HG02884 (cell line): ENCODE measurements around the gene RAB11FIP3.
"Not testable (repeated sequence)": the region's sequence is repeated elsewhere in the genome, so short reads cannot be mapped to it uniquely, and the experiment has no call there.

Source experiments
- ATAC-seq: cut with Tn5 transposase; IDR thresholded peaks from one replicate; pipeline ENCODE4 v1.9.1; 2021; ENCODE audit warnings: mild to moderate bottlenecking, moderate library complexity; ENCODE audit not compliant: unreplicated experiment

The RAB11FIP3 gene

GRCh38 chr16:392450-393030 is 32.9 kb upstream of the RAB11FIP3 start:
- ATAC-seq: no peak

- no peak for ATAC-seq
Observed at GRCh38 chr16:396199-396598, 29.2 kb upstream of the RAB11FIP3 start.

DNA sequence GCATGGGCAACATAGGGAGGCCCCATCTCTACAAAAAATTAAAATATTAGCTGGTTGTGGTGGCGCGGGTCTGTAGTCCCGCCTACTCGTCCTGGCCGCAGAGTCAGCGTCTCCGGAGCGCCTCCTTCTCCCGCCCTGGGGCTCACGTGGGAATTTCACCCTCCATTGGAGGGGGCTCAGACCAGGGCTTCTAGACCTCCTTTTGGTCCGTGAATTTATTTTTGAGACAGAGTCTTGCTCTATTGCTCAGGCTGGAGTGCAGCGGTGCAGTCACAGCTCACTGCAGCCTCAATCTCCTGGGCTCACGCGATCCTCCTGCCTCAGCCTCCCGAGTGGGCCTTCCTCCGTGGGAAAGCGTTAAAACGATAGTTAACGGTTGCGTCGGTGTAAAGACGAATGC is 28.8 kb upstream of the RAB11FIP3 start:
- no peak for ATAC-seq

DNA sequence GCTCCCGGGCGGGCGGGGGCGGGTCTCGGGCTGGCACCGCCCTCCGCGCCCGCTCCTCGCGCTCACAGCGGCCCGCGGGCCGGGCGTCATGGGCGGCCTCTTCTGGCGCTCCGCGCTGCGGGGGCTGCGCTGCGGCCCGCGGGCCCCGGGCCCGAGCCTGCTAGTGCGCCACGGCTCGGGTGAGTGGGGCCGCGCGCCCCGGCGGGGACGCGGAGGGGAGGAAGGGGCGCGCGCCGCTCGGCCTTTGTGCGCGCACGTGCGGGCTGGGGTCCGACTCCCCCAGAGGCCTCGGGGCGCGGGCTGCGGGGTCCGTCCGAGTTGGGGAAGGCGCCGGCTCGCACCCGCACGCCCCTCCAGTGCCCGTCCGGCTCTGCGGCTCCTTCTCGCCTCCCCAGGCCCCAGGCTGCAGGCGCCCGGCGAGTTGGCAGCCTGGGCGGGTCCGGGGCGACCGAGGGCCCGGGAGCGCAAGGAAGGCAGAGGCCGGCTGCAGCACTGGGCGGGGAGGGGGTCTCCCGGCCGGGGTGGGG is 28.3 kb upstream of the RAB11FIP3 start, which contains the start of gene NME4:
TSS of gene NME4 (plus strand) at position 65 of the 527 bp plus-strand sequence. CDS start at position 89, 24 bp downstream.
- no peak for ATAC-seq

DNA sequence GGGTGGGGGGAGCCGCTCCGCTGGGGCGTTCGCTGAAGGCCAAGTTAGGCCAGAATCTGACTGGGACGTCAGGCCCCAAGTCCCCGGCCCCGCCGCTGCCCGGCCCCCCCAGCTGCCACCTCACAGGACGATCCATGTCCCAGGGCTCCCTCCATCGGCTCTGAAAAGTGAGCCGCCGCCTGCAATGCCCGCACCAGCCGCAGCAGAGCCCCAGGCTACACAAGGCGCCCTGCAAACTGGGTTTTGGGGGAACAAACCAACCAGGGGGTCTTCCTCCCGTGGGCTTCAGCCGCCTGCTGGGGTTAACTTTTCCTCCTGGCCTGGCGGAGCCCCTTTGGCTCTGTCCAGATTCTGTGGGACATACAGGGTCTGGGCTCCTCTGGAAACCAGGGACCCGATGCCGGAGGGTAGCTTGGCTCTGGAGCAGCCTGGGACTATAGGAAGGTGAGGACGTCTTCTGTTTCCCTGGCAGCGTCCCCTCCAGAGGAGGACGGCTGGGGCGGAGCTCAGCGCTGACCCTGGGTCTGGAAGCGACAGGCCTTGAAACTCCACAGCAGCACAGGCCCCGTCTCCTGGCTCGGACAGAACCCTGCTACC is 27.6 kb upstream of the RAB11FIP3 start:
- ATAC-seq: no peak

GRCh38 chr16:398561-399339 is 26.7 kb upstream of the RAB11FIP3 start:
- ATAC-seq: no peak

DNA sequence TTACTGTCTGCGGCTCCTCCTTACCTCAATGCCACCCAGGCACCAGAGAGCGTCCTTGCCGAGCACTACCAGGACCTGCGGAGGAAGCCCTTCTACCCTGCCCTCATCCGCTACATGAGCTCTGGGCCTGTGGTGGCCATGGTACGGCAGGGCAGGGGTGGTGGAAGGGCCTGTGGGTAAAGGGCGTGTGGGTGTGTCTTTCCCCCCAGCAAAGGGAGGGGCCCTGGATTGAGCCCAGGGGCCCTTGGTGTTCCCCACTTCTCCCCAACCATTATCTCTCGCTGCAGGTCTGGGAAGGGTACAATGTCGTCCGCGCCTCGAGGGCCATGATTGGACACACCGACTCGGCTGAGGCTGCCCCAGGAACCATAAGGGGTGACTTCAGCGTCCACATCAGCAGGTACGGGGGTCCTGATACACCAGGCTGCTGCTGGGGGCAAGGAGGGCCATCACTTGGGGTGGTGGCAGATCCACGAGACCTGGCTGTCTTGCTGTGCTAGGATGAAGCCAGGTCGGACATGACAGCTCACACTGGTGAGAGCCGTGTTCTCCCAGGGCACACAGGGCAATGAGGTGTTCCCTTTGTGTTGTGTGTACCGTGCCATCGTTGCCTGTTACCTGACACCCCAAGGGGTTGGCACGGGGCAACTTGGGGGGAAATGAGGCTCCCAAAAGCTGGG is 26.0 kb upstream of the RAB11FIP3 start:
- ATAC-seq: no peak

DNA sequence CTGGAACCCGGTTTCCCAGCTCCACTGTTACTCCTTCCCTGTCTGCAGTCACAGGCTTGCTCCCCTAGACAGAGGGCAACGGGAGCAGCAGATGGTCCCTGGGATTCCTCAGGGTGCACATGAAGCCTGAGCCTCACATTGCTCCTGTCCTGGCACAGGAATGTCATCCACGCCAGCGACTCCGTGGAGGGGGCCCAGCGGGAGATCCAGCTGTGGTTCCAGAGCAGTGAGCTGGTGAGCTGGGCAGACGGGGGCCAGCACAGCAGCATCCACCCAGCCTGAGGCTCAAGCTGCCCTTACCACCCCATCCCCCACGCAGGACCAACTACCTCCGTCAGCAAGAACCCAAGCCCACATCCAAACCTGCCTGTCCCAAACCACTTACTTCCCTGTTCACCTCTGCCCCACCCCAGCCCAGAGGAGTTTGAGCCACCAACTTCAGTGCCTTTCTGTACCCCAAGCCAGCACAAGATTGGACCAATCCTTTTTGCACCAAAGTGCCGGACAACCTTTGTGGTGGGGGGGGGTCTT is 25.3 kb upstream of the RAB11FIP3 start:
- no peak for ATAC-seq

DNA sequence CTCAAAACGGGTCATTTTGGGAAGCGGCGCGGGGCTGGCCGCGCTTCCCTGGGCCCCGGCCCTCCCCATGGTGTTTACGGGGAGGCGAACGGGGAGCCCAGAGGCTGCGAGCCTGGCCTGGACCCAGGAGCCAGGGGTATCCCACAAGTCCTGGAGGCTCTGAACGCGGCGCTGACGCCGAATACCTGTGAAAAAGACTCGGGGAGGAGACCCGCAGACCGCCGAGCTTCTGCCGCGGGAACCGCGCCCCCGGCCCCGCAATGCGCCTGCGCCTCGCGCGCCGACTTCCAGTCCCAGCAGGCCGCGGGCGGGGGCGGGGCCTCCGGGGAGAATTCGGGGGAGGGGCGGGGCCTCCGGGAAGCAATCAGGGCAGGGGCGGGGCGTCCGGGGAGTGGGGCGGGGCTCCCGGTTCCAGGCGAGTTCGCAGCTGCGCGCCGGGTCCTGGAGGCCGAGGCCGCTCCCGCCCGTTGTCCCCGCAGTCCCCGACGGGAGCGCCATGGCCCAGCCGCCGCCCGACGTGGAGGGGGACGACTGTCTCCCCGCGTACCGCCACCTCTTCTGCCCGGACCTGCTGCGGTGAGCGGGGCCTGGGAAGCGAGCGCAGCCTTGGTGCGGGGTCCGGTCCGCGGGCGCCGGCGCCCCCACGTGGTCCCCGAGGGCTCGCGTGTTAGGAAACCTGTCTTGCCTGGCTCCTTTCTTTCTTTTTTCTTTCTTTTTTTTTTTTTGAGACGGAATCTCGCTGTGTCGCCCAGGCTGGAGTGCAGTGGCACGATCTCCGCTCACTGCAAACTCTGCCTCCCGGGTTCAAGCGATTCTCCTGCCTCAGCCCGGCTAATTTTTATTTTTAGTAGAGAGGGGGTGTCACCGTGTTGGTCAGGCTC is 23.7 kb upstream of the RAB11FIP3 start, which contains the start of gene DECR2:
TSS of gene DECR2 (plus strand) at position 418 of the 881 bp plus-strand sequence. CDS start at position 497, 79 bp downstream.
- peak; percentile 42 for ATAC-seq

GRCh38 chr16:404971-405486 is 20.4 kb upstream of the RAB11FIP3 start:
- ATAC-seq: no peak

DNA sequence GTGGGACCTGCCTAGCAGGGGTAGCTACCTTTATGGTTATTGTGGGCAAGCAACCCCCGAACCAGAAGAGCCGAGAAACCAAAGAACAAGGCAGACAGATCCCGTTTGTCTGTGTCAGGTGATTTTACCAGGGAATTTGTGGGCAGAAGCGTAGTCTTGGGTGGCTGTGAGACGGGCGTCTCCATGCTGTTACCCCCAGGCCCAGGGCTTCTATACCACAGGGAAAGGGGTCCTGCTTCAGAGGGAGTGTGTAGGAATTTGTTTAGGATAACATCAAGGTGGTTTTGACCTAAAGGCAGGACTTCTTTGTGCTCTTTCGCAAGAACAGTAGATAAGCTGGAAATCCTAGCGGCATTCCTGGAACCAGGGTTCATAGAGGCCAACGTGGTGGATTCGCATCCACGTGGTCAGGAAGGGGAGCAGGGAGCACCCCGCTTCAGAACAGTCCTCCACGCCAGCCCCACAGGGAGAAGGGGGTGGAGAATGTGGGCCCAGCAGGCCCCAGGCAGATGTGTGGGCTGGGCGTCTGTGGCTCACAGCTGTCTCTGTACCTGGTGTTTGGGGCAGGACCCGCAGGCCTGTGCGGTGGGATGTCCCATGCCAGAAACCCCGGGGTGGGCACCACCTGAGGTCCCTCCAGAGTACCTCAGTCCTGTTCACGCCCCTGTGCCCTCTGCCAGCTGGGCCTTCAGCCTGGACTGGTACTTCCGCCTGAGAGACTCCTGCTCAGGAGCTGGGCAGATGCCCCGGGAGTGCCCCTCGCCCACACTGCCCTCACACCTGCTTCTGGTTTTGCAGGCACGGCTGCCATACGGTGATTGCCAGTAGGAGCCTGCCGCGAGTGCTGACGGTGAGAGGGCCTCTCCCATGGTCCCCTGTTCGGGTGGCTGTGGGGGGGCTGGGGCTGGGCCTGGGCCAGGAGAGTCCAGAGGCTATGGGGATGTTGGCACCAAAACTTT is 19.6 kb upstream of the RAB11FIP3 start:
- no peak for ATAC-seq

- no peak for ATAC-seq
Observed at GRCh38 chr16:407253-407652, 18.2 kb upstream of the RAB11FIP3 start.

GRCh38 chr16:410516-411178 is 14.8 kb upstream of the RAB11FIP3 start:
- no peak for ATAC-seq

GRCh38 chr16:411576-412265 is 13.7 kb upstream of the RAB11FIP3 start:
- no peak for ATAC-seq

DNA sequence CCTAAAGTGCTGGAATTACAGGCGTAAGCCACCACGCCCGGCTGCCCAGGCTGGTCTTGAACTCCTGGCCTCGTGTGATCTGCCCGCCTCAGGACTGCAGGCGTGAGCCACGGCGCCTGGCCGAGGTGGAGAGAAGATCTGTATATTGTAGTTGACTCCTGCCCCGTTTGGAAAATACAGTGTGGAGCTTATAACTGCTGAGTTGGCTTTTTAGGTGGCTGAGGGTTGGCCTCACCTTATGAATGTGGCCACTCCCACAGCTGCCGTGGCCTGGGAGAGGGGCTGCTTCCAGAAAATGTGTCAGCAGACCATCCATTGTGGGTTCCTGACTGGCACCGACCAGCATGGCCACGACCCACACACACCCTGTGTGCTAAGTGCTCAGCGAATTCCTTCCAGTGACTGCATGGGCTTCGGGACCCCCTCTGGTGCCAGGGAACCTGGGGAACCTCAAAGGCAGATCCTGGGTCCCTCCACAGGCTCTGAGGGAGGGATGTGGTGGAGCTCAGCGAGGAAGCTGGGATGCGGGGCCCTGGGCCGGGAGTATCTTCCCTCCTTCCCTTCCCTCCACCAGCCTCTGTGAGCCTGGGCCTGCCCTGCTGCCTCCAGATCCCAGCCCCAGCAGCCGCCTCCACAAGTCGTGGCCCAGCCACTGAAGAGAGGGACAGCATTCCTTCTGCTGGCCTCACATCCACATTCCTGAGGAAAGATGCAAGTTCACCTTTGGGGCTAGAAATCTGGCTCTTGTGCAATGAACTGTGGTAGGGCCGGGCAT is 10.9 kb upstream of the RAB11FIP3 start:
- ATAC-seq: no peak

- ATAC-seq: not testable (repeated sequence)
Observed at GRCh38 chr16:415170-415498, 10.3 kb upstream of the RAB11FIP3 start.

GRCh38 chr16:422179-422578 is 3.3 kb upstream of the RAB11FIP3 start:
- not testable (repeated sequence) for ATAC-seq
